HG03175 (cell line): ENCODE data around the gene SH3TC1.

Experiments used
- ATAC-seq: cut with Tn5 transposase; IDR thresholded peaks from one replicate; pipeline ENCODE4 v1.9.1; 2021; ENCODE audit warnings: mild to moderate bottlenecking, moderate library complexity; ENCODE audit not compliant: unreplicated experiment

SH3TC1 gene

DNA sequence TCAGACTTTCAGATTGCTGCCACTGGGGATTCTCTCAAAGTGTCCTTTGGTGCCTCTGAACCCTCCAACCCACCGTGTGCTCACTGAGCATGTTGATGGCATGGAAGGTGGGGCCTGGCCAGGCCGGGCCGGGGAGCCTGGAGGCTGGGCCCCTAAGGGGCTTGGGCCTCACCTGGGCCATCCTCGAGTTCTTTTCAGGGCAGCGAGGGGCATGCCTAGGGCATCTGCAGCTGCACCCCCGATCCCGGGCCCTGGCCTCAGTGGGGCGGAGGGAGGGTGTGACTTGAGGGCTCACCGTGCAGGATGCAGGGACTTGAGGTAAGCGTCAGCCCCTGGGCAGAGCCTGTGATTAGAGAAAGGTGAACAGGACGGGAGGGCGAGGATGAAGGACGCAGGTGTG lies 1.6 kb upstream of the SH3TC1 start:
- ATAC-seq: no peak

DNA sequence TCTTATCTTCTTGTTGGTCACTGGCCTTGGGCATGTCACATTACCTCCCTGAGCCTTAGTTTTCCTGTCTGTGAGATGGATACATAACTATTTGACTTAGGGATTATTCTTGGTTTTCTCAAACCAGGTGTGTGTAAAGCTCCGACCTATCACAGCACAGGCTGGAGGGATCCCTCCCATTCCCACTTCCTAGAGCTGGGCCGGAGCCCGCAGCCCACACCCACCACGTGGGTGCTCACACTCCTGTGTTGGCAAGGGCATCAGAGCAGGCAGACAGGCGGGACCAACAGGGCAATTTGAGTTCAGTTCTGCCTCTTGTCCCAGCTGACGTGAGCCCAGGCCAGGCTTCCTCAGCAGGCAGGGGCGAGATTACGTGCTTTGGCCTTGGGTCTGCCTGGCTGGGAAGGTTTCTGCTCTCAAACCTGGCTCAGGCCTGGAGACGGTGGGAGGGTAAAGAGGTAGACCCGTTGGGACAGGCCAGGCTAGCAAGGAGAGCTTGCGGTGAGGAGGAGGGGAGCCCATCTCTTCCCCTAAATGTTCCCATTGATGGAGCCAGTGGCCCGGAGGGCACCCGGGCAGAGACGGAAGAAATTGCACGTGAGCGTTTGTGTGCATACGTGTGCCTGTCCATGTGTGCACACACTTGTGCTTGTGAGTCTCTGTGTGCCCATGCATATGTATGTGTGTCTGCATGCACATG lies 734 bp upstream of the SH3TC1 start:
- peak; percentile 1 for ATAC-seq

DNA sequence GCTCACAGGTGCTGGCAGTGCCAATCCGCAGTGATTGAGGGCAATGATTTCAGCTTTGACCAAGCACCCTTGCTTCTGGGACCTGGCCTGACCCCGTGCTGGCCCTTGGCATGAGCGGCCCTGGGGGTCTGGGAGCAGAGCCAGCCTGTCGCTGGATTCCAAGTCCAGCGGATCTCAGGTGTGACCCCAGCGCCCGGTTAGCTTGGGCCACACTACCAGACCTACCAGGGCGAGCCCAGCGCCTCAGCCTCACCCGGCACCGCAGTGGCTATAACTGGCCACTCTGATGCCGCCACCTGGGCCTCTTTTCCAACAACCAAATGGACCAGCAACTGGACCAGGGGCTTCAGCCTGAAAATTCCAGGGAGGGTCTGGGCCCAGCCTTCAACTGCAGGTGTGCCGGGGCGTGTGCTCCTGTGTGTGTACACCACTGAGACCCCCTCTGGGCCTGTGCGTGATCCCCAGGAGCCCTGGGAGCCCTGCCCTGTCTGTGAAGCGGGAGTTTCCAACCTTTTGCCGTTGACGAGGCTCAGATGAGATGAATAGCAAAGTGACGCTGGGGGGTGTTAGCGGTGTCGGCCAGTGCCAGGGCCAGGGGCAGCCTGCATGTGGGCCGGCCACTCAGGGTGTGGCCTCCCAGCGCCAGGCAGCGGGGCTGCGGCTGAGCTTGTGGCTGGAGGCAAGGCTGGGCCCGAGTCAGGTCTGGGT lies 658 bp downstream of the SH3TC1 start:
- ATAC-seq: no peak

DNA sequence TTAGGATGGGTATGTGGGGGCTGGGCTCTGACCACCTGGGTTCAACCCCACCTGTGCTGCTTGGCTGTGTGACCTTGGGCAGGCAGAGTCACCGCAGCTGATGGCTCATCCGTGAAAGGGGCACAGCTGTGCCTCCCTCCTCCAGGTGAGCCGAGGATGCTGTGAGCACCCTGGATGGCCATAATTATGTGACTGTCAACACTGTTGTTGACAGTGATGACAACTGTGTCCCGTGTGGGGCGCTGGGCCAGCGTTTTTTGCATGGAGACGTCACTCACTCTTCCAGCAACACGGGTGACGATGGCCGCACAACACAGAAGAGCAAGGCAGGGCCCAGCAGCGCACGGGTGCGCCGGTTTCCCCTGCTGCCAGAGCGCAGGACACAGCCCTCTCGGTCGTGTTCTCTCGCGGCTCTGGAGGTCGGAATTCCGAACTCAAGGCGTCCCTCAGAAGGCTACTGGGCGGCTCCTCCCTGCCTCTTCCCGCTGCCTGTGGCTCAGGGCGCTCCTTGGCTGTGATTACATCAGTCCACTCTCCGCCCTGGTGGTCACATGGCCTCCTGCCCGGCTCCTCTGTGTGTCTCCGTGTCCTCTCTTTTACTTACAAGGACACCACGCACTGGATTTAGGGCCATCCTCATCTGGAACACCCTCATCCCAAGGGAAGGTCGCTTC lies 1.3 kb downstream of the SH3TC1 start:
- no peak for ATAC-seq

DNA sequence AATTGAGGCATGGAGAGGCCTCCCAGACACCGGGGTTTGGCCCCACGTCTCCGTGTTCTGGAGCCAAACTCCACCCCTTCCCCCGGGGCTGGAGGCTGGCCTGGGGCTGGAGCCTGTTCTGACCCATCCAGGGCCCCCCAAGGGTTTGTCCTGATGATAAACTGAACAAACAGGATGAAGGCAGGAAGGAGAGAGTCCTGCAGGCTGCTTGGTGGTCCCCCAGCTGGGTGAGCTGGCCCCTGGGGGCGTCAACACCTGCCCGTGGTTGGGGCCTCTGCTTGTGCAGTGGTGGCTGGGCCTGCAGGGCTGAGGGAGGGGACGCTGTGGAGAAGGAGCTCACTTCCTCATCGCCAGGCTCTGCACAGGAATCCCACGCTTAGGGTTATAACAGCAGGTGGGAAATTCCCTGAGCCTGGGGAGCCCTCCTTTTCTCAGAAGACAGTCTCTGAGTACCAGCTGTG lies 2.3 kb downstream of the SH3TC1 start:
- ATAC-seq: peak; percentile 23

DNA sequence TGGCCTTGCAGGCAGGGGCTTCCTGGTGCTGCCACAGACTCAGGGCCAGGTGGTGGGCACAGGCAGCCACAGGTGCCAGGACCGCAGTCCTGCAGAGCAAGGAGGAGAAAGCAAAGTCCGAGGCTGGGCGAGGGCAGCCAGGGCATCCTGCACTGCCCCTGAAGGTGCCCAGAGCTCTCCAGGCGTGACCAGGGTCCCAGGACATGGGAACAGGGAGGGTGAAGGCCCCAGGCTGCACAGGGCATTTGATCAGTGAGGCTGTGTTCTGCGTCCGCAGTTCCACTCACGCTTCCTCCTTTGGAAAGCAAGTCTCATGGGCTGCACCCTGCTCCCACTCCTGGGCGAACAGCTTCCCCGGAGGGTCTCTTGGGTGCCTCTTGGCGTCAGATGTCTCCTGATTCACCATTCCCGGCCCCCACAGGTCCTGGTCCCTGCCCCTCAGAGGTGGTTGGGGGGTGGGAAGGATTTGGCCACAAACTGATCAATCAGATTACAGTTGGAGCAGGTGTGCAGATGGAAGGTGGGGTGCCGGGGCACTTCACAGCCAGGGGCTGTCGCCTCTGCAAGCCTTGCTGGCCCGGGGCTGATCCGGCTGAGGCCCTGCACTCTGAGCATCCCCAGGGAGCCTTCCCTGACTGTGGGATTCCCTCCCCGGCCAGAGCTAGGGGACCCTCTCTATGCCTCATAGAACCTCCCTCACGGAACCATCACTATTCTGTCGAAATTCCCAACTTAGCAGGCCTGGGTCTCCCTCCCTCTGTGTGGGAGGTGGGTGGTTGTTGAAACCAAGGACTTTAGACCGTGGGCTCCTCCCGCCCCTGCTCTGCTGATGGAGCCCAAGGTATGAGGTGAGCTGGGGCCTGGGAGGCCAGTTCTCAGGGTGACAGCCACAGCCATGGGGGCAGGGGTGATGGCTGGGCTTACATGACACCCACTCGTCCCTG lies 3.3 kb downstream of the SH3TC1 start:
- ATAC-seq: no peak

DNA sequence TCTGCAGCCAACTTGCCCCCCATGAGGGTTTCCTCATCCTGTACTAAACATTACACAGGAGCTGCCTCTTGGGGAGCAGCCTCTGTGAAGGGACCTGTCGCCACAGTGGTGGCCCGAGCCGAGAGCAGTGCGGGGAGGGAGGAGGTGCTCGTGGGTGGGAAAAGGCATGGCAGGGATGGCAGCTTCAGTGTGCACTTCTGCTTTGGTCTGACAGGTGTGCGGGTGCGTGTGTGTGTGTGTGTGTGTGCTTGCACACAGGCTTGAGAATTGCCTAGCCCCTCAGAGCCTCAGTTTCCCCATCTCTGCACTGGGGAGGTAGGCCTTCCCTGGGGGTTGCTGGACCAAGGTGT lies 3.9 kb downstream of the SH3TC1 start:
- no peak for ATAC-seq

DNA sequence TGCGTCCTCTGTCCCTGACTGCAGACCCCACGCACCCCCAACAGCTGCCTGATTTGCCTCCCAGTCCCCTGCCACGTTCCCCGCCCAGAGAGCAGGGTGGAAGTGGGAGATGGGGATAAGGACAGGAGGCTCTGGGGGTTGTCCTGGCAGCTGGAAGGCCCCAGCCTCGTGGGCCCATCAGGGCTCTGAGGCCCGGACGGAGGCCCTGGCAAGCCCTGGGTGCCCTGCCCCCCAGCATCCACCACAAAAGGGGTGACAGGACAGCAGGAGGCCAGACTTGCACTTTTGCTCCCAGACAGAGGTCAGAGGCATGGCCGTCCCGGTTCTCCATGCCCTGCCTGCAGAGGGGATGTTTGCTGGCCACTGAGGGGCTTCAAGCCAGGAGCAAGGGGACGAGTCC lies 4.7 kb downstream of the SH3TC1 start:
- ATAC-seq: no peak

DNA sequence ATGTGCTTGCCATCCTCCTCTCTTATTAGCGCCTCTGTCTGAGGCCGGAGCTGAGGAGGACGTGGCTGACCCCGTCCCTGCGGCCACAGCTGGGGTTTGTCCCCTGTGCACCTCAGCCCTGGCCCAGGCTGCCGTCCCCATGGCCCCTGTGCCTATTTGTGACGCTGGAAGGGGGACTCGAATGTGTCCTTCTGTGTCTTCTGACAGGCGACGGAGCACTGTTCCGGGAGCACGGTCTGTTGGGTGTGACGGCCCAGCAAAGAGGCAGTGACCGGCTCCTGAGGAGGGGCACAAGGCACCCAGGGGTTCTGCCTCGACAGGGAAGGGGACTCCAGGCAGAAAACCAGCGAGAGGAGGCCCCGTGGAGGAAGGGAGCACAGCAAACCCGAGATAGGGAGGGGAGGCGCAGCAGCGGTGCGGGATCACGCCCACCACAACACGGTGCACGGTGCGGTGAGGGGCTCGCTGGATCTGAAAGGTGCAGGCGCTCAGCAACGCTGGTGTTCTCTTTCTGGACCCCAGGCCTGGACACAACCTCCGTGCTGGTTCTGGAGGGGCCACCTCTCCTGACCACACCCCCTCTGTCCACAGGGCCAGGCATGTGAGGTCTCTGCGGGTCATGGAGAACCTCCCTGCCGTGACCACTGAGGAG lies 5.6 kb downstream of the SH3TC1 start:
- ATAC-seq: no peak

DNA sequence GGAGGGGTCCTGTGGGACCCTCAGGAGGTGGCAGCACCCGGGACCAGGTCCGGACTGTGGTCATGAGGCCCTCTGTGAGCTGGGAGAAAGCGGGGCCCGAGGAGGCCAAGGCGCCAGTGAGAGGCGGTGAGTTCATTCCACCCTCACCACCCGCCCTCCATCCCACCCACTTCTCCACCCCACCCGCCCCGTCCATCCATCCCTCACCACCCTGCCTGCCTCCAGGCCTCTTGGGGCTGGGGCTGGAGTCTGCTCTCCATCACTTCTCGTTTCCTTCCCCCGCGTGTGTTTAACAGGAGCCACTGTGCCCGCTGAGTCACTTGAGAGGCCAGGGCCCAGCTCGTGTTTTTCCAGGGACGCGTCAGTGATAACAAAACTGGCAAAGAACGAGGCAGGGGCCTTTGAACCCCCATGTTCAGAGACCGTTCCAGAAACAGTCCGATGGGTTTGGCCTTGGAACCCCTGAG lies 6.2 kb downstream of the SH3TC1 start:
- ATAC-seq: no peak

DNA sequence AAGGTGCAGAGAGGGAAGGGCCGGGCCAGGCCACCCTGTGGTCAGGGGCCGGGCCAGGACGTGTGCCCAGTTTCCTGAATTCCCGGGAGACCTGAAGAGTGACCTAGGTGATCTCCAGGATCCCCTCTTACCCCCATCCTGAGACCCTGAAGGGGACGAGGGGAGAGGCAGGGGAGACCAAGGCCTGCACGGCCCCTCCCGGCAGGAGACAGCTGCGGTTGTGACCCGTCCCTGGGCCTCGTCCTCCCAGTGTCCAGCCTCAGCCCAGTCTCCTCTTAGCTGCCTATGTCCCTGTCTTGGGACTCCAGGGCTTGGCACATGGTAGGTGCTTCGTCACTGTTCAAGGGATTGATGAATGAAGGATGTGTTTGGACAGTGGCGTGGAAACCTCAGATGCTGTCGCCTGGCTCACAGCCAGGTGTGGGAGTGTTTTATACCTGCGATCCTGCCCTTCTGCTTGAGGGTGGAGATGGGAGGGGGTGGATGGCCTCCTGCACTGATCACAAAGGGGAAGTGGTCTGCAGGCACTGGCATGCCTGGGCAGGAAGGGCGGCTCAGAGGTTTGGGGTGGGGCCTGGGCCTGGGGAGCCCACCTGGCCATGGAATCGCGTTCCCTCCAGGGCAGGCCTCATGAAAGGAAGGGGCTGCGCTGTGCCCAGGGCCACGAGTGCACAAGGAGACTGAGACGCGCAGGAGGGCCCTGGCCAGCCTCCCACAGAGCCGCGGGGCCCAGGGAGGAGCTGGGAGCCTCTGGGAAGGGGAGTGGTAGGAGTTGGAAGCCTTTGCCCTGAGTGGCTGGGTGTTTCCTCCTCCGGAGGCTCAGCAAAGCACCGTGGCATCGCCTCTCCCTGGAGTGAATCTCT lies 6.9 kb downstream of the SH3TC1 start:
- ATAC-seq: no peak

DNA sequence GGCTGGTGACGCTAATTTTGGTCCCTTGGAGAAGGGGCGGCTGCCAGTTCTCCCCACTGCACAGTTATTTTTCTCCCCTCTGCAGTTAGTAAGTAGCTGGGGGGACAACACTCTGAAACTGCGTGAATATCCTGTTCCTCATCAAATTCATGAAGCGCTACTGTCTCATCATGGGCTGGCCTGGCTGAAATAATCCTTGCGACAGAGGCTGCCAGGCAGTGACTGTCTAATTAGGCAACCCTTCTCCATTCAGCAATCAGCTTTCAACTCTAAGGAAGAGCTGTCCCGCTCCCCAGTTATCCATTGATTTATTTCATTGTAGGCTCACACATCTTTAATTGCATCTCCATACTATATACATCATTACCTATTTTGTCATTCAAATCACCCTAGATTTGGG lies 8.2 kb downstream of the SH3TC1 start:
- ATAC-seq: no peak

DNA sequence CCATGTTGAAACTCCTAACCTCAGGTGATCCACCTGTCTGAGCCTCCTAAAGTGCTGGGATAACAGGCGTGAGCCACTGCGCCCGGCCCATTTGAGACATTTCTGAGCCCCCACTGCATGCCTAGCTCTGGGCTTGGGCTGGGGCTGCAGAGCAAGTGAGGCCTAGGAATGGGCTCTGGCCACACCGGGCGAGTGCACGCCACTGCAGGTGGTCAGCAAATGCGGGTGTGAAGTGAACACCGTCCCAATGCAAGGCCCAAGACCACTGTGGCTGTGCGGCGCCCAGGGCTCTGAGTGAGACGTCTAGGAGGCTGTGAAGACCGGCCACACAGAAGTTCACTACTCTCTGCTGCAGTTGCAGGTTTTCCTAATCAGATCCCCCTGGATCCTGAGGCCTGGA lies 9.5 kb downstream of the SH3TC1 start:
- ATAC-seq: no peak

DNA sequence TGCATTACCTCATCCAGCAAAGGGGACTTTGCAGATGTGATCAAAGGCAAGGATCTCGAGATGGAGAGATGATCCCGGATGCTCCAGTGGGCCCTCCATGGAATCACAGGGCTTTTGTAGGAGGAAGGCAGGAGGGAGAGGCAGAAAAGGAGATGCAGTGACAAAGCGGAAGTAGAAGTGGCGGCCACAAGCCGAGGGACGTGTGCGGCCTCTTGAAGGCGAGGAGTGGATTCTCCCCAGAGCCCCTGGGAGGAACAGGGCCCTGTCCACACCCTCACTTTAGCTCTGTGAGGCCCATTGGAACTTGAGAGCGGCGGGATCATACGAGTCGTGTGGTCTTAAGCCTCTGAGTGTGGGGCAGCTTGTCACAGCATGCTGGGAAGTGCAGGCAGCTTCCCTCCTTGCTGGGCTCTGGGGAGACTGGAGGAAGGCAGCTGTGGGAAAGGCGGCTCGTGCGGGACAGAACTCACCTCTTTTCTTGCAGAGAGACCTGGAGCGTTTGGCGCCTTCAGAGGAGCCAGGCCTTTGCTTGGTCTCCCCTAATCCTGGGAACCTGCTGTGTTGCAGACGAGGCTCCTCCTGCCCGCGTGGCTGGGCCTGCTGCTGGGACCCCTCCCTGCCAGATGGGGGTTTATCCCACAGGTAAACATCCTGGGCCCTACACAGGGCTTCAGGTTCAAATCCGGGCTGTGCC lies 10.2 kb downstream of the SH3TC1 start:
- ATAC-seq: no peak

DNA sequence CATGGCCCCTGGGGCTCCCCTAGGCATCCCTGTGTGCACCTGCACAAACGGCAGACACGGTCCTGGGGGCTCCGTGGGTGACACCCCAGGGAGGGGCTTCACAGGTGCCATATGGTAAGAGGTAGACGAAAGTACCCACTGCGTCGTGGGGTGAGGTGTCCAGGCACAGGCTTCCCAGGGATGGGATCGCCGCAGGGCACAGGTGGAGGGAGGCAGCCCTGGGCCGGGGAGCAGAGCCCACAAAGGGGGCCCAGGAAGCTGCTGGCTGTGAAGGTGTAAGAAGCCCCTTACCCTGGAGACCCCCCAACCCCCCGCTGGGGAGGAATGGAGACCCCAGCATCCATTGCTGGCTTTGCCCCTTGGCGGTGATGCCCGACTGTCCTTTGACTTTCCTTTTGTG lies 10.9 kb downstream of the SH3TC1 start:
- no peak for ATAC-seq

DNA sequence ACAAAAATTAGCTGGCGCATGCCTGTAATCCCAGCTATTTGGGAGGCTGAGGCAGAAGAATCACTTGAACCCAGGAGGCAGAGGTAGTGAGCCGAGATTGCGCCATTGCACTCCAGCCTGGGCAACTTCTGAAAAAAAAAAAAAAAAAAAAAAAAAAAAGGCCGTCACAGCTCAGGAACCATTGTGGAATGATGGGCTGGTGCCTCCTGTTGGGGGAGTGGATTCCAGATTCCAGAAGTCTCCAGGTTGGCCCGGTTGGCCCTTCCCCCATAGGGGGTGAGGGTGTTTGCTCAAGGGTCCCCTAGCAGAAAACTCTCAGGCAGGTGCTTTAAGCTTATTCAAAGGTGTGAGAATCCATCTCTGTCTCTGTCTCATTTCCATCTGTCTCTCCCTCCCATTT lies 11.5 kb downstream of the SH3TC1 start:
- no peak for ATAC-seq

DNA sequence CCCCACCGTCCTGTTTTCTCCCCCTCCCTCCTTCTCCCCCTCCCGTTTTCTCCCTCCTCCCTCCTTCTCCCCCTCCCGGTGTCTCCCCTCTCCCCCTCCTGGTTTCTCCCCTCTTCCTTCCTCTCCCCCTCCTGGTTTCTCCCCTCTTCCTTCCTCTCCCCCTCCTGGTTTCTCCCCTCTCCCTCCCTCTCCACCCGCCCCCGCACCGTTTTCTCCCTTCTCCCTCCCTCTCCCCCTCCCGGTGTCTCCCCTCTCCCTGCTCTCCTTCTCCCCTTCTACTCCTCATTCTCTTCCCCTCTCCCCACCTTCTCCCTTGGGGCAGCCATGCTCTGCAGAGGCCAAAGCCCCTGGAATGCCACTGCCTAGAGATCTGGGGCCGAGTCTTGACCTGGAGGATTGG lies 12.2 kb downstream of the SH3TC1 start:
- ATAC-seq: no peak

DNA sequence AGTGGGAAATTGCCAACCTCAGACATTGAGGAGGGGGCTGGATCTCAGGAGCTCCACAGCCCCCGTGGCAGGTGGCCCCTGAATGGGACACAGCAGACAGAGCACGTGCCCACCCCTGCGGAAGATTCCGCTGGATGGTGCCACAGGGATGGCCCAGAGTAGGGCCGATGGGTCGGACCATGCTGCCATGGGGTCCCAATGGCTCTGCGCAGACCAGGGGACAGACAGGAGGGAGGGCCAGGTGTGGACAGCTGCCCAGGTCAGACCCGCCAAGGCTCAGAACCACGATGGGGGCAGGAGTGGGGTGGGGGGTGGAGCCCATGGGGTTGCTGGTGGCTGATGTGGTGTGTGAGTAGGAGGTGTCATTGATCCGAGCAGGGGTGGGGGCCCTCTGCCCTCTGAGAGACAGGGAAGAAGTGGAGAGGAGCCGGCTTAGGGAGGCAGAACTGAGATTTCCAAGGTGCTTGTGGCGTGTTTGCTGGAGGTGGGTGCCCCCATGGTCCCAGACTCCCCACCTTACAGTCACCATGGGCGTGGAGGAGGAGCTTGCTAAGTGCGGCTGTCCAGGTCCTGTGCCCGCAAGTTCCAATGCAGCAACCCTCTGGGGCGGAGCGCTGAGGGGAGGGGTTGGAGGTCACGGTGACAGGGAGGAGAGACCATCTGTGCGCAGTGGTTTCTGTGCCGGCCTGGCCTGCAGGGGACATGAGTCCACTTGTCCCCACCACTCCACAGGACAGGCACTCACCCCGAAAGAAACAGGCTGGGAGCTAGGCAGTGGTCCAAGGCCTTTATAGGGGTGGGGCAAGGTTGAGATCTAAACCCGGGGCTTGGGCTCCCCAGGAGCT lies 12.9 kb downstream of the SH3TC1 start:
- ATAC-seq: no peak
